Osteocyte (in vitro differentiated cells): ENCODE measurements around the gene ANKS4B. TPM values are rescaled to one million over a fixed set of nuclear protein-coding genes. Genes with fewer than 3 reads are reported as not detected.

Experiments used
- DNase-seq: peaks from one replicate; pipeline ENCODE4 v3.0.0; 2021; ENCODE audit warnings: mixed read lengths; ENCODE audit not compliant: unreplicated experiment; ENCODE audit errors: extremely low spot score
- H3K27ac Mint-ChIP-seq: one replicate; pipeline ENCODE4 v1.8.0; 2021; ENCODE audit warnings: mild to moderate bottlenecking, mixed read lengths; ENCODE audit not compliant: unreplicated experiment
- H3K27me3 Mint-ChIP-seq: one replicate; pipeline ENCODE4 v1.8.0; 2021; ENCODE audit warnings: mixed read lengths; ENCODE audit not compliant: unreplicated experiment
- H3K36me3 Mint-ChIP-seq: one replicate; pipeline ENCODE4 v1.8.0; 2021; ENCODE audit warnings: mixed read lengths; ENCODE audit not compliant: unreplicated experiment
- H3K4me1 Mint-ChIP-seq: one replicate; pipeline ENCODE4 v1.8.0; 2021; ENCODE audit warnings: mixed read lengths; ENCODE audit not compliant: unreplicated experiment
- H3K4me3 Mint-ChIP-seq: one replicate; pipeline ENCODE4 v1.8.0; 2021; ENCODE audit warnings: mild to moderate bottlenecking, moderate library complexity, mixed read lengths; ENCODE audit not compliant: unreplicated experiment
- H3K9me3 Mint-ChIP-seq: one replicate; pipeline ENCODE4 v1.8.0; 2021; ENCODE audit warnings: mixed read lengths; ENCODE audit not compliant: unreplicated experiment
- CTCF ChIP-seq: fragments of 200-600 bp; sonication (generic); IDR thresholded peaks from 2 replicates; pipeline ENCODE4 v1.5.0; 2021; ENCODE audit warnings: antibody characterized with exemption, mild to moderate bottlenecking, moderate library complexity
- total RNA-seq: library from RNA; stranded (reverse); gene quantifications from 2 replicates; pipeline ENCODE4 v1.2.1, GENCODE V29; 2021

The ANKS4B gene
- total RNA-seq, 1 donor from 2014 or later = not detected

GRCh38 chr16:21197112-21197511, 36.4 kb upstream of the ANKS4B start:
- H3K27ac Mint-ChIP-seq = no peak overlapping the region
- H3K27me3 Mint-ChIP-seq = peaks cover 48% of the 10 kb centered on the region
- H3K4me3 Mint-ChIP-seq = no peak overlapping the region

GRCh38 chr16:21197621-21198020, 35.9 kb upstream of the ANKS4B start:
- no peaks in the 10 kb centered on the region for H3K9me3 Mint-ChIP-seq
- no peak overlapping the region for H3K27ac Mint-ChIP-seq
- H3K4me1 Mint-ChIP-seq = no peaks in the 10 kb centered on the region

More at GRCh38 chr16:21197112-21197511, 36.4 kb upstream of the ANKS4B start:
- H3K36me3 Mint-ChIP-seq = no peaks in the 10 kb centered on the region
- no peak for TF ChIP-seq CTCF
- H3K4me1 Mint-ChIP-seq = no peaks in the 10 kb centered on the region
- H3K9me3 Mint-ChIP-seq = no peaks in the 10 kb centered on the region
- DNase-seq = no peak

GRCh38 chr16:21199607-21200218, 33.8 kb upstream of the ANKS4B start:
- H3K4me3 Mint-ChIP-seq = no peak overlapping the region
- H3K36me3 Mint-ChIP-seq = no peaks in the 10 kb centered on the region
- H3K27me3 Mint-ChIP-seq = peaks cover 37% of the 10 kb centered on the region
- no peak for TF ChIP-seq CTCF
- no peak for DNase-seq
- no peak overlapping the region for H3K27ac Mint-ChIP-seq
- H3K9me3 Mint-ChIP-seq = no peaks in the 10 kb centered on the region
- H3K4me1 Mint-ChIP-seq = no peaks in the 10 kb centered on the region

More at GRCh38 chr16:21197621-21198020, 35.9 kb upstream of the ANKS4B start:
- DNase-seq = no peak
- no peak for TF ChIP-seq CTCF
- Mint-ChIP-seq H3K27me3 (peaks cover 48% of the 10 kb centered on the region), H3K36me3 (no peaks in the 10 kb centered on the region), H3K4me3 (no peak overlapping the region)

GRCh38 chr16:21203155-21203797, 30.2 kb upstream of the ANKS4B start:
- H3K27me3 Mint-ChIP-seq = peaks cover 22% of the 10 kb centered on the region
- H3K9me3 Mint-ChIP-seq = no peaks in the 10 kb centered on the region
- DNase-seq = no peak
- H3K4me3 Mint-ChIP-seq = no peak overlapping the region
- no peaks in the 10 kb centered on the region for H3K36me3 Mint-ChIP-seq
- no peaks in the 10 kb centered on the region for H3K4me1 Mint-ChIP-seq
- H3K27ac Mint-ChIP-seq = no peak overlapping the region
- TF ChIP-seq CTCF = no peak

- TF ChIP-seq CTCF = no peak
- H3K27me3 Mint-ChIP-seq = peaks cover 18% of the 10 kb centered on the region
- no peak overlapping the region for H3K4me3 Mint-ChIP-seq
- no peaks in the 10 kb centered on the region for H3K36me3 Mint-ChIP-seq
- no peak overlapping the region for H3K27ac Mint-ChIP-seq
- H3K4me1 Mint-ChIP-seq = no peaks in the 10 kb centered on the region
- H3K9me3 Mint-ChIP-seq = no peaks in the 10 kb centered on the region
- no peak for DNase-seq
These were observed 28.2 kb upstream of the ANKS4B start for GRCh38 chr16:21205303-21205702.
